GM12801 (cell line): ENCODE results near the gene LZTR1.

Source experiments
- TF ChIP-seq, protein P1 (sequence below): IDR thresholded peaks from one replicate; pipeline ENCODE4 v1.5.1; 2011; ENCODE audit warnings: control low read depth; ENCODE audit not compliant: insufficient read length; ENCODE audit errors: extremely low read depth

LZTR1 gene

DNA sequence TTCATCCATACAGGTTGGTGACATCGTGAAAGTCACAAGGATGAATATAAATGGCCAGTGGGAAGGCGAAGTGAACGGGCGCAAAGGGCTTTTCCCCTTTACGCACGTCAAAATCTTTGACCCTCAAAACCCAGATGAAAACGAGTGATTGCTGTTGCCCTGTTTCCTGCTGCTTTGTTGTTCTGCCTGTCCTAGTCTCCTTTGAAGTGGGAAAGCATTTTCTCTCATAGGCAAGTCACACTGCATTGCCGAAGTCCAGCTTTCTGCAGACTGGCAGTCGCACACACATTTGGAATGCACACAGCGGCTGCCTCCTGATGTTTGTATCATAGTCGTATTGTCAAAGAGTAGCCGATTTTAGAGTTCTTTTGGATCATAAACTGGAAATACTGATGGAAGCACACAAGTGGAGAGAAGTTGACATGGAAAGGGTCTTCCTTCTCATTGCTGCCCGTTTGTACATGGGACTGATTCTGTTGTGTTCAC, 32.4 kb upstream of the LZTR1 start:
- TF ChIP-seq, protein P1, sequence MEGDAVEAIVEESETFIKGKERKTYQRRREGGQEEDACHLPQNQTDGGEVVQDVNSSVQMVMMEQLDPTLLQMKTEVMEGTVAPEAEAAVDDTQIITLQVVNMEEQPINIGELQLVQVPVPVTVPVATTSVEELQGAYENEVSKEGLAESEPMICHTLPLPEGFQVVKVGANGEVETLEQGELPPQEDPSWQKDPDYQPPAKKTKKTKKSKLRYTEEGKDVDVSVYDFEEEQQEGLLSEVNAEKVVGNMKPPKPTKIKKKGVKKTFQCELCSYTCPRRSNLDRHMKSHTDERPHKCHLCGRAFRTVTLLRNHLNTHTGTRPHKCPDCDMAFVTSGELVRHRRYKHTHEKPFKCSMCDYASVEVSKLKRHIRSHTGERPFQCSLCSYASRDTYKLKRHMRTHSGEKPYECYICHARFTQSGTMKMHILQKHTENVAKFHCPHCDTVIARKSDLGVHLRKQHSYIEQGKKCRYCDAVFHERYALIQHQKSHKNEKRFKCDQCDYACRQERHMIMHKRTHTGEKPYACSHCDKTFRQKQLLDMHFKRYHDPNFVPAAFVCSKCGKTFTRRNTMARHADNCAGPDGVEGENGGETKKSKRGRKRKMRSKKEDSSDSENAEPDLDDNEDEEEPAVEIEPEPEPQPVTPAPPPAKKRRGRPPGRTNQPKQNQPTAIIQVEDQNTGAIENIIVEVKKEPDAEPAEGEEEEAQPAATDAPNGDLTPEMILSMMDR = no peak

DNA sequence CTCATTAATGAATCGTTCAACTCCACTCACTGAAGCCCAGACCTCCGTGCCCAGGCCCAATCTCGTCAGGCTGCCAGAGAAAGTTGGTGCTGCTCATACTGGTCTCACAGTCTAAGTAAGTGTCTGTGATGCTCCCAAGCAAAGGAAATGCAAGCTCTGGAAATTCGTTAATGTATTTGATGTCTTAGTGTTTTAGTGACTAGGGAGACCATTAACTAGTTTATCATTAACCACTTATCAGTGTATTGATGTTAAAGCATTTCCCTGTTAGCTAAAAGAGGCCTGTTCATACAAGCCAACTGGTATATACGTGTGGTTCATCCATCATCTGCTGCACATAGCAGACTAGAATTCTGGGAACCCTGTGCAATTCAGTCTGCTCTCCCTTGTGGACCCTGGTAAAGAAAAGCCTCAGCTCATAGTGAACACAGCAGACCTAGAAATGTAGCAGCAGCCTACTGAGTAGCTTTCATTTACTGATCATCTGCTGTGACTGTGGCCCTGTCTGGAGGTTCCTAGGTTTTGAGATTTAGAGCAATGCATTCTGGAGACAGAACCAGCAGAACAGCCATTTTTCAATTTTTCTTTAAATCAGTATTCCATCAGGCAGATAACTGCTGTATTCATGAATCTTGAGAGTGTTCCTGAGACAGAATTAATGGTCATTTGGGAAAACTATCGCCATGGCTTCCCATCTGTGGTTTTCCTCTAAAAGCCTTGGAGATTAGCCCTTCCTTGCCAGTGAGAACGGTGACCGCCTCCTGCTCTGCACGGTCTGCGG, 30.8 kb upstream of the LZTR1 start:
- TF ChIP-seq, protein P1 = no peak

DNA sequence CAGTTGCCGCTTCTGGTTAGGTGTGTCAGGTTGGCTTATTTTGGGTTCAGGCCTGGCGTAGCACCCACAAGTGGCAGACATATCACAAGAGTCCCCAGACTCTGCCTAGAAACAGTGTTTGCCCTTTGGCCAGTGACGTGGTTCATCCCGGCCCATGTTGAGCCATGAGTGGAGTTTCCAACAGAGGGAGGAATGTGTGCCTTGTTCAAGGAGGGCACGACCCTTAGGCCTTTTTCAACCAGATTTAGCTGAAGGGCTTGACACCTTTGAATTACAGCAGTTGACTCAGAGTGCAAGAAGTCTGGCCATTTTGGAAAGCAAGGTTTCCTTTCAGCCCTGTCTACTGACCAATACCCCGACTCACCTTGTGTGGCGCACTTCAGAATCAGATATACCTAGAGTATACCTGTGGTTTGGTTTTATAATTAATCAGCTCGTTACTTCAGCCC, 30.1 kb upstream of the LZTR1 start:
- TF ChIP-seq, protein P1 = no peak

DNA sequence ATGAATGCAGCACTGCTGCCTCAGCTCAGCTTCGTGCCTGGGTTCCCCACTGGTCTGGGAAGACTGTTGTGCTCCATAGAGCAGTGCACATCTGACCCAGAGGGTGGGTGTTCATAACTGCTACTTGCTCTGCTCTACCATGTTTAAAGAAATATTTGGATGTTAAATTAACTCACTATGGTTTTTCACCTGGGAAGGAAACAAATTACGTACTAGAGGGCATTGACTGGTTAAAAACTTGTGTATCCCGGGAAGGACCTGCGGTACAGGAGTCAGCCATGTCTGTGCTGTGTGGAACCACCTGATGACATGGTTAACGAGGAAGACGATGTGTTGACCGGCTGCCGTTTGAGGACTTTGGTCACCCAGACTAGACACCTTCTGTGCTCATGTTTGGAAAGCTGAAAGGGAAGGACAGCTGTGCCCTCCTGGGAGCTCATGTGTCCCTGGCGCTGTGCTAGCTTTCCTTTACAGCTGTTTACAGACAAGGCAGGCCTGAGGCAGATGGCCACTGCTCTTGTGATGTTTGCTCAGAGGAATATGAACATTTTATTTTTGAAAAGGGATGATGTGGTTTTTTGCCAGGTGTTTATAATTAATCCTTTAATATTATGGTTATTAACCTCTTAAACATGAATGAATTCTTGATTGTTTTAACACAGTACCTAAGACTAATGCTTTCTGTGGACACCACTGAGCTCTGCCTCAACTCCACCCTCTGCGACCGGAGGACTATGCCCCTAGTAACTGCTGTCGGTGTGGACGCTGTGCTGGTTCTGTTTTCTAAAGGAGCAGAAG, 29.4 kb upstream of the LZTR1 start:
- TF ChIP-seq, protein P1 = no peak

DNA sequence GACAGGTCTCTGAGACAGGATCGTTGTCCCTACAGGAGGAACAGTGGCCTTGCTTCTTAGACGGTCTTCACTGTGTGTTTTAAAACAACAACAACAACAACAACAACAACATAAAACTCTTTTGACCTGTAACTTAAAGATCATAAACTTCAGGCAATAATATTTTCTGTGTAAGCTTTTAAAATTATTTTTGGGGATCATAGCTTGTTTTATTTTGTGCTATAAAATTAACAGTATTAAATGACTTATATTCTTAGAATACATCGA, 28.8 kb upstream of the LZTR1 start:
- TF ChIP-seq, protein P1 = no peak

DNA sequence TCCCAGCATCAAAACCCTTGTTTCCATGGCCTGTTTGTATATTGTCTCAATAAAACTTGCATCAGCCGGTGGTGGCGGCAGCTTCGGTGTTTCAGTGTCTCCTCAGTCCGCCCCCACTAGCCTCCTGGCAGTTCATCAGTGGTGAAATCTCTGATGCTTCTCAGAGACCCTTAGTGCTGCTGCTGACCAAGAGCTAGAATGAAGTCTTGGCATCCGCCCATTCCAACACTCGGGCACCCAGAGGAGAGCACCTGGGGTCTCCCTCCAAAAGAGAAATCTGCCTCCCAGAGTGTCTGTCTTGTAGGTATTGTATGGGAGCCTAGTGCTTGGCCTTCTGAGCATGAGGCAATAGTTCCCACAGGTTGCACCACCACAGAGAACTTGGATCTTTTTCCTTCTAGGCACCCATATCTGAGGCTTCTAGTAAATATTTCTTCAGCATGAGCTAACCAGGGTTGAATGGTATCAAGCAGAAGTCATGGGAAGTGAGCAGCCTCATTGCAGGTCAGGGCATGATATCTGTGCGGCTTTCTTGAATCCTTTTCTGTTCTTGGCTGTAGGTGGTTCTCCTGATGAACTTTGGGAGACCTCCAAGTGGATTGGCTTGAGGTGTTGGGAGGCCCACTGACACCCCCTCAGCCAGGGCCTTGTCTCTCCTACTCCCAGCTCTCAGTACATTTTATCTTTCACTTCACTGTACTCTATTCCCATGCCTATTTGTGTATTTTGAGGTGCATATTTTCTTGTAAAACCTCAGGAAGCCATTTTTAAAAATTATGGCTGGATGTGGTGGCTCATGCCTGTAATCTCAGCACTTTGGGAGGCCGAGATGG, 28.2 kb upstream of the LZTR1 start:
- TF ChIP-seq, protein P1 = no peak

DNA sequence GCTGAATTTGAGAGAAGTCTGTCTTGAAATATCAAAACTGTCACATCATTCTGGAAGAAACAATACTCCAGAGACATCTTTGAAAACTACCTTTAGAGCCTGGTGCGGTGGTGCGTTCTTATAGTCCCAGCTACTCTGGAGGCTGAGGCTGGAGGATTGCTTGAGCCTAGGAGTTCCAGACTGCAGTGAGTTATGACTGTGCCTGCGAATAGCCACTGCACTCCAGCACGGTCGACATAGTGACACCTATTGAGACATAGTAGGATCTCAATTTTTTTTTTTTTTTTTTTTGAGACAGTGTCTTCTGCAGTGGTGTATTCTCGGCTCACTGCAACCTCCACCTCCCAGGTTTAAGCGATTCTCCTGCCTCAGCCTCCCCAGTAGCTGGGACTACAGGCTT, 26.5 kb upstream of the LZTR1 start:
- TF ChIP-seq, protein P1 = no peak
